HG03342 (cell line): ENCODE data around the gene XIRP2.

ENCODE experiments used
- ATAC-seq: cut with Tn5 transposase; IDR thresholded peaks from one replicate; pipeline ENCODE4 v1.9.1; 2021; ENCODE audit warnings: mild to moderate bottlenecking, moderate library complexity; ENCODE audit not compliant: unreplicated experiment

Gene XIRP2

GRCh38 chr2:167132066-167132465, 243.8 kb downstream of the XIRP2 start:
- no peak for ATAC-seq

GRCh38 chr2:167132906-167133555, 244.8 kb downstream of the XIRP2 start:
- ATAC-seq = no peak

GRCh38 chr2:167133614-167134013, 245.3 kb downstream of the XIRP2 start:
- no peak for ATAC-seq

- ATAC-seq = no peak
Measured at GRCh38 chr2:167134381-167135072, 246.2 kb downstream of the XIRP2 start.

GRCh38 chr2:167135706-167136105, 247.4 kb downstream of the XIRP2 start:
- ATAC-seq = no peak

- no peak for ATAC-seq
Measured at GRCh38 chr2:167136879-167137596, 248.8 kb downstream of the XIRP2 start.

- ATAC-seq = no peak
Measured at GRCh38 chr2:167140330-167140729, 252.1 kb downstream of the XIRP2 start.

- ATAC-seq = no peak
Measured at GRCh38 chr2:167140767-167141166, 252.5 kb downstream of the XIRP2 start.

GRCh38 chr2:167142554-167142953, 254.3 kb downstream of the XIRP2 start:
- ATAC-seq = no peak

- no peak for ATAC-seq
Measured at GRCh38 chr2:167144179-167144898, 256.1 kb downstream of the XIRP2 start.

GRCh38 chr2:167147271-167147941, 259.1 kb downstream of the XIRP2 start:
- ATAC-seq = no peak

- ATAC-seq = no peak
Measured at GRCh38 chr2:167151894-167152293, 263.6 kb downstream of the XIRP2 start.

GRCh38 chr2:167157523-167157922, 269.2 kb downstream of the XIRP2 start:
- ATAC-seq = no peak

- no peak for ATAC-seq
Measured at GRCh38 chr2:167177196-167177595, 288.9 kb downstream of the XIRP2 start.

GRCh38 chr2:167181134-167181533, 292.9 kb downstream of the XIRP2 start:
- no peak for ATAC-seq

- no peak for ATAC-seq
Measured at GRCh38 chr2:167181688-167182087, 293.4 kb downstream of the XIRP2 start.

GRCh38 chr2:167182403-167182802, 294.1 kb downstream of the XIRP2 start:
- ATAC-seq = no peak

GRCh38 chr2:167183931-167184330, 295.7 kb downstream of the XIRP2 start:
- no peak for ATAC-seq

- ATAC-seq = no peak
Measured at GRCh38 chr2:167186465-167186864, 298.2 kb downstream of the XIRP2 start.

- no peak for ATAC-seq
Measured at GRCh38 chr2:167187049-167187727, 298.9 kb downstream of the XIRP2 start.
